ENCODE results near the gene P3H4. TPM values are rescaled to one million over a fixed set of nuclear protein-coding genes. Genes with fewer than 3 reads are reported as not detected.

P3H4 gene
- total RNA-seq, 1 donor from 2014 or later: 84.8 TPM

- TF ChIP-seq CTCF (IDR thresholded peaks at IDR 0.05): no peak
- Mint-ChIP-seq H3K9me3 (ENCODE audit: low read depth) (no peaks in the 10 kb centered on the region), H3K36me3 (ENCODE audit: low read depth) (peaks cover 17% of the 10 kb centered on the region), H3K4me3 (ENCODE audit: unreplicated experiment) (no peak overlapping the region), H3K27ac (ENCODE audit: unreplicated experiment) (no peak overlapping the region), H3K4me1 (ENCODE audit: low read depth) (no peaks in the 10 kb centered on the region), H3K27me3 (ENCODE audit: low read depth) (no peaks in the 10 kb centered on the region)
- DNase-seq (ENCODE audit: low spot score): no peak
These were observed 48.9 kb downstream of the P3H4 start for GRCh38 chr17:41762841-41763240.

GRCh38 chr17:41762391-41762790 is 49.4 kb downstream of the P3H4 start:
- Mint-ChIP-seq H3K27ac (ENCODE audit: unreplicated experiment) (no peak overlapping the region), H3K4me3 (ENCODE audit: unreplicated experiment) (no peak overlapping the region), H3K36me3 (ENCODE audit: low read depth) (peaks cover 15% of the 10 kb centered on the region), H3K4me1 (ENCODE audit: low read depth) (no peaks in the 10 kb centered on the region), H3K27me3 (ENCODE audit: low read depth) (no peaks in the 10 kb centered on the region), H3K9me3 (ENCODE audit: low read depth) (no peaks in the 10 kb centered on the region)
- no peak for TF ChIP-seq CTCF (IDR thresholded peaks at IDR 0.05)
- no peak for DNase-seq (ENCODE audit: low spot score)

- Mint-ChIP-seq H3K4me3 (ENCODE audit: unreplicated experiment) (no peak overlapping the region), H3K36me3 (ENCODE audit: low read depth) (peaks cover 16% of the 10 kb centered on the region), H3K27ac (ENCODE audit: unreplicated experiment) (no peak overlapping the region), H3K27me3 (ENCODE audit: low read depth) (no peaks in the 10 kb centered on the region), H3K9me3 (ENCODE audit: low read depth) (no peaks in the 10 kb centered on the region), H3K4me1 (ENCODE audit: low read depth) (no peaks in the 10 kb centered on the region)
- TF ChIP-seq CTCF (IDR thresholded peaks at IDR 0.05): no peak
- no peak for DNase-seq (ENCODE audit: low spot score)
These were observed 50.9 kb downstream of the P3H4 start for GRCh38 chr17:41760878-41761277.

GRCh38 chr17:41758601-41759000 is 53.1 kb downstream of the P3H4 start:
- H3K27ac Mint-ChIP-seq (ENCODE audit: unreplicated experiment): no peak overlapping the region
- no peak for TF ChIP-seq CTCF (IDR thresholded peaks at IDR 0.05)
- no peak overlapping the region for H3K4me3 Mint-ChIP-seq (ENCODE audit: unreplicated experiment)
- H3K36me3 Mint-ChIP-seq (ENCODE audit: low read depth): peaks cover 18% of the 10 kb centered on the region
- H3K9me3 Mint-ChIP-seq (ENCODE audit: low read depth): no peaks in the 10 kb centered on the region
- no peak for DNase-seq (ENCODE audit: low spot score)
- H3K4me1 Mint-ChIP-seq (ENCODE audit: low read depth): no peaks in the 10 kb centered on the region
- no peaks in the 10 kb centered on the region for H3K27me3 Mint-ChIP-seq (ENCODE audit: low read depth)

- H3K27ac Mint-ChIP-seq (ENCODE audit: unreplicated experiment): no peak overlapping the region
- no peaks in the 10 kb centered on the region for H3K27me3 Mint-ChIP-seq (ENCODE audit: low read depth)
- no peaks in the 10 kb centered on the region for H3K4me1 Mint-ChIP-seq (ENCODE audit: low read depth)
These were observed 57.7 kb downstream of the P3H4 start for GRCh38 chr17:41754066-41754465.

More at GRCh38 chr17:41754066-41754465, 57.7 kb downstream of the P3H4 start:
- no peak for DNase-seq (ENCODE audit: low spot score)
- no peaks in the 10 kb centered on the region for H3K9me3 Mint-ChIP-seq (ENCODE audit: low read depth)
- TF ChIP-seq CTCF (IDR thresholded peaks at IDR 0.05): no peak
- peaks cover 10% of the 10 kb centered on the region for H3K36me3 Mint-ChIP-seq (ENCODE audit: low read depth)
- H3K4me3 Mint-ChIP-seq (ENCODE audit: unreplicated experiment): no peak overlapping the region

Other genes starting within 250 kb of the P3H4 start
- not detected in 3 replicates for gene KRT9, start 239.9 kb downstream of the P3H4 start, total RNA-seq
- 0.23 to 0.94 TPM (median 0.32 TPM) in 3 replicates for gene KRT14, start 225.1 kb downstream of the P3H4 start, total RNA-seq
- gene KRT16, start 199.2 kb downstream of the P3H4 start, total RNA-seq: 3.9 to 5.9 TPM (median 5.5 TPM) in 3 replicates
- 183 to 261 TPM (median 258 TPM) in 3 replicates for gene KRT17, start 187.4 kb downstream of the P3H4 start, total RNA-seq
- 572 to 1,015 TPM (median 990 TPM) in 3 replicates for gene EIF1, start 123.1 kb downstream of the P3H4 start, total RNA-seq
- gene GAST, start 99.6 kb downstream of the P3H4 start, total RNA-seq: not detected in 3 replicates
- gene HAP1, start 77.3 kb downstream of the P3H4 start, total RNA-seq: not detected in 3 replicates
- 8.1 to 22.0 TPM (median 18.8 TPM) in 3 replicates for gene JUP, start 25.2 kb downstream of the P3H4 start, total RNA-seq
- gene FKBP10, start 1.1 kb upstream of the P3H4 start, total RNA-seq: 557 to 584 TPM (median 567 TPM) in 3 replicates
- 39.8 to 52.4 TPM (median 47.8 TPM) in 3 replicates for gene NT5C3B, start 24.3 kb upstream of the P3H4 start, total RNA-seq
- 0.67 TPM in 1 of 3 replicates, not detected in the others for gene KLHL10, start 25.9 kb upstream of the P3H4 start, total RNA-seq
- 12.9 to 15.3 TPM (median 14.6 TPM) in 3 replicates for gene KLHL11, start 53.5 kb upstream of the P3H4 start, total RNA-seq
- gene ACLY, start 107.0 kb upstream of the P3H4 start, total RNA-seq: 181 to 189 TPM (median 187 TPM) in 3 replicates
- 0.70 to 0.99 TPM (median 0.77 TPM) in 3 replicates for gene ODAD4, start 118.7 kb upstream of the P3H4 start, total RNA-seq
- 78.3 to 86.0 TPM (median 79.4 TPM) in 3 replicates for gene CNP, start 154.8 kb upstream of the P3H4 start, total RNA-seq
- 51.1 to 61.0 TPM (median 51.2 TPM) in 3 replicates for gene DNAJC7, start 205.5 kb upstream of the P3H4 start, total RNA-seq
- gene NKIRAS2, start 208.1 kb upstream of the P3H4 start, total RNA-seq: 54.7 to 57.0 TPM (median 56.9 TPM) in 3 replicates
- gene C17orf113, start 238.7 kb upstream of the P3H4 start, total RNA-seq: 0.24 to 0.77 TPM (median 0.62 TPM) in 3 replicates

Data from chondrocyte (in vitro differentiated cells).